ENCODE measurements around the gene MOB1A. TPM values are rescaled to one million over a fixed set of nuclear protein-coding genes. Genes with fewer than 3 reads are reported as not detected.
A peak's percentile ranks its signal among the peaks of the same experiment; 100 is the strongest.

MOB1A gene
- total and polyA plus RNA-seq, 2 of the 13 experiments (the other 11 are each of a cell fraction or from before 2014, with no cell fraction given) = 48.2 to 139 TPM

GRCh38 chr2:74179063-74179865 lies 585 bp upstream of the MOB1A start:
- Histone ChIP-seq H4K20me1 (ENCODE audit: insufficient read depth, low read length) (peaks cover 34% of the 10 kb centered on the region), H3K79me2 (ENCODE audit: insufficient read depth, low read length) (peaks cover 39% of the 10 kb centered on the region), H3K36me3 (replicated peaks in 1 of 2; ENCODE audit: control insufficient read depth in 1 of 2, insufficient read depth in 2 of 2, low read length in 2 of 2) (peaks cover 0 to 1% of the 10 kb centered on the region in 2 experiments; a peak in 1 of 5 replicates), H3K9ac (ENCODE audit: insufficient read depth, low read depth, low read length) (peak overlapping the region; percentile 94), H3K27ac (ENCODE audit: extremely low read length, insufficient read depth, low read length) (peak overlapping the region; percentile 96), H2AFZ (ENCODE audit: low read length) (peak overlapping the region; percentile 61), H3K27me3 (ENCODE audit: control insufficient read depth in 1 of 2, insufficient read depth in 2 of 2, low read length in 2 of 2) (no peaks in the 10 kb centered on the region; a peak in 1 of 5 replicates), H3K4me2 (ENCODE audit: low read depth, low read length) (peak overlapping the region; percentile 88), H3K9me3 (ENCODE audit: low read length) (no peaks in the 10 kb centered on the region), H3K4me1 (ENCODE audit: insufficient read depth, low read length) (peaks cover 43% of the 10 kb centered on the region), H3K4me3 (replicated peaks in 1 of 3; ENCODE audit: insufficient read depth in 1 of 3, low read depth in 2 of 3, low read length in 3 of 3) (peak overlapping the region; percentile 43 to 91 (median 82))
- peak; percentile 37 for ATAC-seq
- no peak for FAIRE-seq
- intact Hi-C loops (cut with micrococcal nuclease; ENCODE audit: unreplicated experiment) (loop anchor here (2.0 kb wide), 1 partner anchor 20 kb away; the partner anchor contains the start of gene MTHFD2), in situ Hi-C loops (cut with HindIII; ENCODE audit: extremely low pct_ligation_motif_present, low pct_unique_long_range_greater_than_20kb) (no loop called here)
- DNase-seq (ENCODE audit: low spot score) = no peak
- ChIA-PET CTCF (ENCODE audit: low intra/inter-chr PET ratio, low total read pairs) (no interaction called here), POLR2A (interaction anchor here (0.9 to 2.5 kb wide), 26 partner anchors 9 to 442 kb away, joined by 3 to 53 read pairs (median 6); partner anchors contain the start of genes BOLA3, DGUOK, HTRA2 and MTHFD2)
- BruUV-seq (replicated peaks) = TSS peak; percentile 77
- 33% methylated on average over 25 of the region's 25 CpGs for WGBS (ENCODE audit: low lambda C conversion rate)
- TF ChIP-seq ZNF275 (CRISPR knock-in tag; IDR thresholded peaks at IDR 0.05; ENCODE audit: borderline replicate concordance) (peak; percentile 4; the same call in 1 of the 2 replicates), ZNF605 (CRISPR knock-in tag; IDR thresholded peaks at IDR 0.05) (no peak), PITX1 (CRISPR knock-in tag; IDR thresholded peaks at IDR 0.05) (no peak; the same call in 1 of the 2 replicates), DZIP1 (CRISPR knock-in tag; IDR thresholded peaks at IDR 0.05) (no peak), HNF4A (CRISPR knock-in tag; IDR thresholded peaks at IDR 0.05) (peak; percentile 54), PTBP1 (IDR thresholded peaks at IDR 0.05; ENCODE audit: low read depth, low read length, poor library complexity, severe bottlenecking) (no peak), ZNF337 (CRISPR knock-in tag; IDR thresholded peaks at IDR 0.05; ENCODE audit: borderline replicate concordance, low read depth) (0 out of 2 replicates have a peak, but pooled peaks have one; percentile 56), ATAD3A (CRISPR knock-in tag; IDR thresholded peaks at IDR 0.05) (no peak), ISX (CRISPR knock-in tag; conservative IDR thresholded peaks at IDR 0.05) (no peak), FOXP1 (IDR thresholded peaks at IDR 0.05) (no peak), FOXP1 (CRISPR knock-in tag; IDR thresholded peaks at IDR 0.05) (no peak), ZNF317 (CRISPR knock-in tag; IDR thresholded peaks at IDR 0.05) (0 out of 2 replicates have a peak, but pooled peaks have one; percentile 51), DNMT3B (CRISPR knock-in tag; conservative IDR thresholded peaks at IDR 0.05) (no peak), ZGPAT (CRISPR knock-in tag; IDR thresholded peaks at IDR 0.05) (peak; percentile 46; the same call in 1 of the 2 replicates), FOXA3 (CRISPR knock-in tag; IDR thresholded peaks at IDR 0.05) (no peak; the same call in 1 of the 2 replicates), ZNF264 (CRISPR knock-in tag; IDR thresholded peaks at IDR 0.05) (0 out of 2 replicates have a peak, but pooled peaks have one; percentile 13), ZNF20 (CRISPR knock-in tag; IDR thresholded peaks at IDR 0.05) (0 out of 2 replicates have a peak, but pooled peaks have one; percentile 22), KMT2B (CRISPR knock-in tag; IDR thresholded peaks at IDR 0.05) (0 out of 2 replicates have a peak, but pooled peaks have one; percentile 12), ZNF674 (CRISPR knock-in tag; IDR thresholded peaks at IDR 0.05; ENCODE audit: low read depth) (no peak)
- TF ChIP-seq, protein P1, sequence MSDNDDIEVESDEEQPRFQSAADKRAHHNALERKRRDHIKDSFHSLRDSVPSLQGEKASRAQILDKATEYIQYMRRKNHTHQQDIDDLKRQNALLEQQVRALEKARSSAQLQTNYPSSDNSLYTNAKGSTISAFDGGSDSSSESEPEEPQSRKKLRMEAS (IDR thresholded peaks at IDR 0.05) = no peak
